K562 (cell line): Measurements from ENCODE around the gene CACNA1I. TPM values are rescaled to one million over a fixed set of nuclear protein-coding genes. Genes with fewer than 3 reads are reported as not detected.
A peak's percentile ranks its signal among the peaks of the same experiment; 100 is the strongest.

Experiments
- AFF4 ChIP-seq: sonication (generic); formaldehyde crosslinking; IDR thresholded peaks from 2 replicates; pipeline ENCODE4 v1.8.0; 2023; ENCODE audit warnings: mild to moderate bottlenecking, missing genetic modification reagents
- CUX1 ChIP-seq: fragments of 200-800 bp; sonication (Bioruptor generic); IDR thresholded peaks from 2 replicates; pipeline ENCODE4 v1.6.1; 2016; ENCODE audit warnings: missing genetic modification characterization, missing compliant biosample characterization
- MGA ChIP-seq: fragments of 450-650 bp; IDR thresholded peaks from 2 replicates; pipeline ENCODE4 v1.6.1; 2016; ENCODE audit warnings: mild to moderate bottlenecking, moderate library complexity
- NCOA1 ChIP-seq: fragments of 450-650 bp; IDR thresholded peaks from 2 replicates; pipeline ENCODE4 v1.6.1; 2016; ENCODE audit warnings: low read depth
- polyA plus RNA-seq, 8 experiments: library from polyadenylated mRNA; depleted of rRNA in 4 of 8; stranded (reverse) in 5 of 8; unstranded in 3 of 8; fragments of >200 nt; fragmentation: Nextera tagmentation in 2 of 8; fragmentation: Illumina TruSeq in 1 of 8; extraction: Ambion mirVana in 2 of 8; extraction: Trizol in 1 of 8; gene quantifications; 2 replicates each; pipeline versions ENCODE4 v1.2.1 to v1.2.3, GENCODE V29; 2011 to 2014; ENCODE audit warnings: inconsistent platforms in 1 of 8, missing spikeins in 1 of 8
- total RNA-seq, 7 experiments: library from RNA; depleted of rRNA in 6 of 7; stranded (reverse); fragments of >200 nt in 6 of 7; fragmentation: Illumina TruSeq in 2 of 7; extraction: Trizol in 2 of 7; gene quantifications; 2 replicates each; pipeline versions ENCODE4 v1.2.1 to v1.2.3, GENCODE V29; 2011 to 2021; ENCODE audit warnings: low replicate concordance in 1 of 7

Gene CACNA1I
- total and polyA plus RNA-seq, 9 of the 15 experiments (the other 6 are each of a cell fraction or from before 2014, with no cell fraction given) = 0.01 to 0.79 (median 0.32) TPM; not detected in 1

GRCh38 chr22:39545386-39546365 is 24.9 kb upstream of the CACNA1I start (continued):
- TF ChIP-seq CUX1 (CRISPR knock-in tag) (no peak), NCOA1 (peak; percentile 57; the same call in 1 of the 2 replicates), MGA (no peak), AFF4 (CRISPR knock-in tag) (0 out of 2 replicates have a peak, but pooled peaks have one; percentile 51)
